NT2/D1 (cell line): Measurements from ENCODE around the gene KCTD8.

ENCODE experiments used
- SUZ12 ChIP-seq: IDR thresholded peaks from 2 replicates; pipeline ENCODE4 v1.6.1; 2011; ENCODE audit not compliant: insufficient read length, insufficient read depth; ENCODE audit errors: extremely low read depth
- YY1 ChIP-seq: IDR thresholded peaks from 2 replicates; pipeline ENCODE4 v1.6.1; 2011; ENCODE audit not compliant: insufficient read length, insufficient read depth
- ZNF274 ChIP-seq: IDR thresholded peaks from 2 replicates; pipeline ENCODE4 v1.6.1; 2011; ENCODE audit warnings: mild to moderate bottlenecking, low read depth, low read length

DNA sequence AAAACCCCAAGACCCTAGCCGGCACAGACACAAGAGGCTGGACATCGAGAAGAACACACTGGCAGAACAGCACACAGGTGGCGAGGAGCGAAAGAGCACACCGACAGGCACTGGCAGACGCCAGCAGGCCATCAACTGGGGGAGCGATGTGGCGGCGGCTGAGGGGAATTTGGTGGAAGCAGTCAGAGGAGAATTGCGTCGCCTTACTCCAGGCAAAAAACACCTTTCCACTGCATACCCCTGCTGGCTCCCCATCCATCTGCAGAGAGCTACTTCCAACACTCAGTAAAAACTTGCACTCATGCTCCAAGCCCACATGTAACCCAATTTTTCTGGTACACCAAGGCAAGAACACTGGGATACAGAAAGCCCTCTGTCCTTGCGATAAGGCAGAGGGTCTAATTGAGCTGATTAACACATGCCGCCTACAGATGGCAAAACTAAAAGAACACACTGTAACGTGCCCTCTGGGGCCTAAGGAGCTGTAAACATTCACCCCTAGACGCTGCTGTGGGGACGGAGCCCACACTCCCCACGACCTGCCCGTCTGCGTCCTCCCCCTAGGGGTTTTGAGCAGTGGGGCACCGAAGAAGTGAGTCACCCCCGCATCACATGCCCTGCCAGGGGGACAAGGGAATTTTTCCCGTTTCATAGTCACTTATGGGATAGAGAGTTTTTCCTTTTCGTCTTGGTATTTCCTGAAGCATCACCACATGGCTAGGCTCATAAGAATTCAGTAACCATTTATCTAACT lies 262.3 kb downstream of the KCTD8 start:
- no peak for TF ChIP-seq YY1
- no peak for TF ChIP-seq SUZ12
- no peak for TF ChIP-seq ZNF274
